Vagina (tissue), 2 donors: Measurements from ENCODE around the gene NDOR1.

Source experiments
- CTCF ChIP-seq, 3 experiments: fragments of 450-650 bp in 2 of 3; fragments of 200-600 bp in 1 of 3; sonication (generic) in 1 of 3; IDR thresholded peaks; one replicate each; pipeline ENCODE4 v1.5.1; 2017 to 2019; ENCODE audit warnings: antibody characterized with exemption in 3 of 3, mild to moderate bottlenecking in 2 of 3, moderate library complexity in 2 of 3
- POLR2AphosphoS5 ChIP-seq, 2 donors: sonication (generic); formaldehyde crosslinking; IDR thresholded peaks; one replicate each; pipeline ENCODE4 v1.9.0; 2017; ENCODE audit warnings: antibody characterized with exemption in 2 of 2, mild to moderate bottlenecking in 2 of 2, low read depth in 1 of 2; ENCODE audit not compliant: insufficient read depth in 1 of 2

- TF ChIP-seq POLR2AphosphoS5 (IDR thresholded peaks at IDR 0.05; ENCODE audit: insufficient read depth in 1 of 2, low read depth in 1 of 2) = no peak
- no peak for TF ChIP-seq CTCF (IDR thresholded peaks at IDR 0.05)
These were observed 38.4 kb downstream of the NDOR1 start for GRCh38 chr9:137243626-137244485.
